ENCODE results near the gene ZNF774. TPM values are rescaled to one million over a fixed set of nuclear protein-coding genes. Genes with fewer than 3 reads are reported as not detected.
"Not testable (repeated sequence)": the region's sequence is repeated elsewhere in the genome, so short reads cannot be mapped to it uniquely, and the experiment has no call there.

ZNF774 gene
- polyA plus RNA-seq, 1 experiment = 0.54 TPM

- CTCF ChIA-PET = no interaction called here
- Histone ChIP-seq H3K27me3 (ENCODE audit: control insufficient read depth, insufficient read depth, low read length) (no peaks in the 10 kb centered on the region), H3K36me3 (ENCODE audit: control insufficient read depth, insufficient read depth, low read length) (peaks cover 1% of the 10 kb centered on the region; the same call in 1 of the 2 replicates), H3K4me3 (ENCODE audit: low read depth, low read length) (no peak overlapping the region)
- DNase-seq (ENCODE audit: low read depth) = no peak
- no peak for TF ChIP-seq CTCF (IDR thresholded peaks at IDR 0.05; ENCODE audit: insufficient read depth, low read depth, low read length)
- POLR2A ChIA-PET = no interaction called here
Measured at GRCh38 chr15:90407871-90408317, 55.8 kb downstream of the ZNF774 start.

GRCh38 chr15:90408657-90409056 is 56.6 kb downstream of the ZNF774 start:
- Histone ChIP-seq H3K4me3 (ENCODE audit: low read depth, low read length) (no peak overlapping the region), H3K36me3 (ENCODE audit: control insufficient read depth, insufficient read depth, low read length) (peaks cover 1% of the 10 kb centered on the region; the same call in 1 of the 2 replicates), H3K27me3 (ENCODE audit: control insufficient read depth, insufficient read depth, low read length) (no peaks in the 10 kb centered on the region)
- CTCF ChIA-PET = interaction anchor here (0.5 kb wide), 1 partner anchor 78 kb away, joined by 3 read pairs; no protein-coding TSS in a partner anchor
- no peak for DNase-seq (ENCODE audit: low read depth)
- POLR2A ChIA-PET = no interaction called here
- no peak for TF ChIP-seq CTCF (IDR thresholded peaks at IDR 0.05; ENCODE audit: insufficient read depth, low read depth, low read length)

GRCh38 chr15:90409587-90409986 is 57.5 kb downstream of the ZNF774 start:
- POLR2A ChIA-PET; CTCF ChIA-PET; H3K27me3 ChIP-seq (ENCODE audit: control insufficient read depth, insufficient read depth, low read length); H3K4me3 ChIP-seq (ENCODE audit: low read depth, low read length); DNase-seq (ENCODE audit: low read depth); H3K36me3 ChIP-seq (ENCODE audit: control insufficient read depth, insufficient read depth, low read length): not testable (repeated sequence)

- H3K4me3 ChIP-seq (ENCODE audit: low read depth, low read length); H3K36me3 ChIP-seq (ENCODE audit: control insufficient read depth, insufficient read depth, low read length); DNase-seq (ENCODE audit: low read depth); POLR2A ChIA-PET; H3K27me3 ChIP-seq (ENCODE audit: control insufficient read depth, insufficient read depth, low read length); CTCF ChIA-PET: not testable (repeated sequence)
Measured at GRCh38 chr15:90410316-90410715, 58.2 kb downstream of the ZNF774 start.

GRCh38 chr15:90411176-90411575 is 59.1 kb downstream of the ZNF774 start:
- TF ChIP-seq CTCF (IDR thresholded peaks at IDR 0.05; ENCODE audit: insufficient read depth, low read depth, low read length) = no peak
- H3K36me3 ChIP-seq (ENCODE audit: control insufficient read depth, insufficient read depth, low read length) = peaks cover 1% of the 10 kb centered on the region; the same call in 1 of the 2 replicates
- H3K4me3 ChIP-seq (ENCODE audit: low read depth, low read length) = no peak overlapping the region
- POLR2A ChIA-PET = no interaction called here
- DNase-seq (ENCODE audit: low read depth) = no peak
- no peaks in the 10 kb centered on the region for H3K27me3 ChIP-seq (ENCODE audit: control insufficient read depth, insufficient read depth, low read length)
- CTCF ChIA-PET = no interaction called here

Small RNA genes within 50 kb of the gene (small RNA-seq; reads per million reads assigned to genes)
- not detected for gene NDUFA3P4 (ENCODE audit: insufficient read length, low read depth, low replicate concordance)

Other genes starting within 250 kb of the ZNF774 start
- gene IDH2, start 249.8 kb upstream of the ZNF774 start, polyA plus RNA-seq (2011; rRNA removed) = 98.7 and 164 TPM in 2 replicates
- gene SEMA4B, start 151.0 kb upstream of the ZNF774 start, polyA plus RNA-seq (2011; rRNA removed) = 9.2 and 17.5 TPM in 2 replicates
- 60.5 and 102 TPM in 2 replicates for gene CIB1, start 118.3 kb upstream of the ZNF774 start, polyA plus RNA-seq (2011; rRNA removed)
- gene GDPGP1, start 118.1 kb upstream of the ZNF774 start, polyA plus RNA-seq (2011; rRNA removed) = 2.4 and 4.8 TPM in 2 replicates
- gene TTLL13, start 102.7 kb upstream of the ZNF774 start, polyA plus RNA-seq (2011; rRNA removed) = 0.04 and 0.05 TPM in 2 replicates
- 63.5 and 76.8 TPM in 2 replicates for gene NGRN, start 86.6 kb upstream of the ZNF774 start, polyA plus RNA-seq (2011; rRNA removed)
- 88.7 and 137 TPM in 2 replicates for gene IQGAP1, start 36.0 kb downstream of the ZNF774 start, polyA plus RNA-seq (2011; rRNA removed)
- 19.7 and 28.5 TPM in 2 replicates for gene CRTC3, start 177.6 kb downstream of the ZNF774 start, polyA plus RNA-seq (2011; rRNA removed)